GM21367 (cell line): Measurements from ENCODE around the gene ERF.

Experiments
- ATAC-seq: cut with Tn5 transposase; IDR thresholded peaks from one replicate; pipeline ENCODE4 v1.9.1; 2021; ENCODE audit not compliant: unreplicated experiment

Gene ERF

GRCh38 chr19:42254850-42255765 lies at the start of gene ERF:
TSS of gene ERF (minus strand) at chr19:42255128. CDS start at chr19:42254999, 129 bp downstream.
- peak; percentile 45 for ATAC-seq

GRCh38 chr19:42303876-42304275 lies 48.9 kb upstream of the ERF start:
- no peak for ATAC-seq

GRCh38 chr19:42303101-42303464 lies 48.2 kb upstream of the ERF start:
- no peak for ATAC-seq

GRCh38 chr19:42301646-42302203 lies 46.8 kb upstream of the ERF start, which contains the start of gene PRR19:
TSS of gene PRR19 (plus strand) at chr19:42302132. CDS start at chr19:42309585, 7,453 bp downstream.
- ATAC-seq, result no peak

- ATAC-seq, result no peak
Measured at GRCh38 chr19:42297039-42297438, 42.1 kb upstream of the ERF start.

GRCh38 chr19:42295831-42296525 lies 41.0 kb upstream of the ERF start:
- ATAC-seq, result no peak

GRCh38 chr19:42295342-42295741 lies 40.4 kb upstream of the ERF start:
- ATAC-seq, result no peak

GRCh38 chr19:42294471-42295137 lies 39.7 kb upstream of the ERF start:
- no peak for ATAC-seq

GRCh38 chr19:42293948-42294347 lies 39.0 kb upstream of the ERF start:
- no peak for ATAC-seq

- no peak for ATAC-seq
Measured at GRCh38 chr19:42293540-42293939, 38.6 kb upstream of the ERF start.

GRCh38 chr19:42292963-42293362 lies 38.0 kb upstream of the ERF start:
- no peak for ATAC-seq

GRCh38 chr19:42292042-42292960 lies 37.4 kb upstream of the ERF start:
- no peak for ATAC-seq

- no peak for ATAC-seq
Measured at GRCh38 chr19:42291435-42291810, 36.5 kb upstream of the ERF start.

GRCh38 chr19:42290523-42291434 lies 35.9 kb upstream of the ERF start:
- no peak for ATAC-seq

GRCh38 chr19:42290136-42290522 lies 35.2 kb upstream of the ERF start:
- ATAC-seq, result no peak

- no peak for ATAC-seq
Measured at GRCh38 chr19:42289556-42290041, 34.7 kb upstream of the ERF start.

GRCh38 chr19:42288881-42289555 lies 34.1 kb upstream of the ERF start:
- no peak for ATAC-seq

GRCh38 chr19:42288387-42288786 lies 33.5 kb upstream of the ERF start:
- no peak for ATAC-seq

GRCh38 chr19:42287827-42288107 lies 32.8 kb upstream of the ERF start:
- no peak for ATAC-seq
